Activated effector memory CD4-positive, alpha-beta T cell treated with Interleukin-2 at 50 U/mL for 16 hours (primary cell): ENCODE data around the gene HMCN2.

Source experiments
- DNase-seq: peaks from one replicate; pipeline ENCODE4 v3.0.0-alpha.2; 2020

The HMCN2 gene

GRCh38 chr9:130371196-130371966, 105.8 kb downstream of the HMCN2 start:
- DNase-seq = no peak

GRCh38 chr9:130372057-130372456, 106.5 kb downstream of the HMCN2 start:
- no peak for DNase-seq

GRCh38 chr9:130373679-130374325, 108.2 kb downstream of the HMCN2 start:
- no peak for DNase-seq

- no peak for DNase-seq
Measured at GRCh38 chr9:130377612-130378011, 112.1 kb downstream of the HMCN2 start.

- no peak for DNase-seq
Measured at GRCh38 chr9:130378875-130379648, 113.5 kb downstream of the HMCN2 start.

GRCh38 chr9:130379649-130379970, 114.0 kb downstream of the HMCN2 start:
- DNase-seq = no peak

- DNase-seq = no peak
Measured at GRCh38 chr9:130380920-130381469, 115.4 kb downstream of the HMCN2 start.

GRCh38 chr9:130381660-130382059, 116.1 kb downstream of the HMCN2 start:
- DNase-seq = no peak

GRCh38 chr9:130382096-130382495, 116.5 kb downstream of the HMCN2 start:
- DNase-seq = no peak

- no peak for DNase-seq
Measured at GRCh38 chr9:130382636-130383349, 117.2 kb downstream of the HMCN2 start.

GRCh38 chr9:130383350-130383715, 117.8 kb downstream of the HMCN2 start:
- no peak for DNase-seq

GRCh38 chr9:130383979-130384676, 118.6 kb downstream of the HMCN2 start:
- no peak for DNase-seq

GRCh38 chr9:130385257-130385656, 119.7 kb downstream of the HMCN2 start:
- no peak for DNase-seq

- DNase-seq = no peak
Measured at GRCh38 chr9:130387398-130387797, 121.8 kb downstream of the HMCN2 start.

GRCh38 chr9:130387905-130388304, 122.3 kb downstream of the HMCN2 start:
- no peak for DNase-seq

GRCh38 chr9:130390390-130390789, 124.8 kb downstream of the HMCN2 start:
- no peak for DNase-seq

GRCh38 chr9:130390986-130391385, 125.4 kb downstream of the HMCN2 start:
- no peak for DNase-seq

GRCh38 chr9:130391866-130392265, 126.3 kb downstream of the HMCN2 start:
- DNase-seq = no peak

GRCh38 chr9:130393681-130394071, 128.1 kb downstream of the HMCN2 start:
- DNase-seq = no peak

GRCh38 chr9:130394320-130394719, 128.8 kb downstream of the HMCN2 start:
- DNase-seq = no peak

GRCh38 chr9:130394814-130395470, 129.4 kb downstream of the HMCN2 start:
- DNase-seq = no peak
